Astrocyte (in vitro differentiated cells and primary cell): Measurements from ENCODE around the gene ZNF613.

Source experiments
- CTCF ChIP-seq: IDR thresholded peaks from 2 replicates; pipeline ENCODE4 v1.5.1; 2011; ENCODE audit warnings: low read depth, mild to moderate bottlenecking, inconsistent platforms, low read length, moderate library complexity; ENCODE audit not compliant: insufficient read depth
- EZH2 ChIP-seq: IDR thresholded peaks from 2 replicates; pipeline ENCODE4 v1.6.1; 2012; ENCODE audit warnings: mild to moderate bottlenecking, low read length, inconsistent platforms; ENCODE audit not compliant: insufficient read depth

GRCh38 chr19:51919606-51920005, 7.7 kb upstream of the ZNF613 start:
- no peak for TF ChIP-seq CTCF
- no peak for TF ChIP-seq EZH2
